Peyer's patch (tissue), 4 donors: ENCODE data around the gene TNC.

Source experiments
- CTCF ChIP-seq, 6 experiments: fragments of 450-650 bp in 4 of 6; fragments of 200-600 bp in 2 of 6; sonication (generic) in 1 of 6; IDR thresholded peaks; one replicate each; pipeline ENCODE4 v1.5.1; 2017 to 2019; ENCODE audit warnings: antibody characterized with exemption in 6 of 6, mild to moderate bottlenecking in 3 of 6, moderate library complexity in 1 of 6
- POLR2A ChIP-seq, 2 donors: fragments of 450-650 bp; IDR thresholded peaks; one replicate each; pipeline ENCODE4 v1.5.1; 2017; ENCODE audit warnings: antibody characterized with exemption in 2 of 2, mild to moderate bottlenecking in 2 of 2, moderate library complexity in 2 of 2

GRCh38 chr9:114973216-114973615, 144.7 kb downstream of the TNC start:
- TF ChIP-seq CTCF (IDR thresholded peaks at IDR 0.05) (no peak), POLR2A (IDR thresholded peaks at IDR 0.05) (no peak)
